IMR-90 (cell line): ENCODE data around the gene ALS2CL. TPM values are rescaled to one million over a fixed set of nuclear protein-coding genes. Genes with fewer than 3 reads are reported as not detected.

Experiments
- BHLHE40 ChIP-seq: fragments of 150-350 bp; IDR thresholded peaks from 2 replicates; pipeline ENCODE4 v1.6.1; 2016; ENCODE audit warnings: mild to moderate bottlenecking, low read depth, low read length
- NFE2L2 ChIP-seq: fragments of 150-350 bp; IDR thresholded peaks from 2 replicates; pipeline ENCODE4 v1.6.1; 2016; ENCODE audit warnings: low read depth, mild to moderate bottlenecking, low read length
- POLR2A ChIP-seq: IDR thresholded peaks from 2 replicates; pipeline ENCODE4 v1.6.1; 2012; ENCODE audit warnings: mild to moderate bottlenecking, low read depth, low read length
- microRNA-seq, 2 experiments: library from miRNA; stranded (forward) in 1 of 2; unstranded in 1 of 2; fragments of 10-50 nt in 1 of 2; fragments of <30 nt in 1 of 2; gene quantifications in 1 of 2; microRNA quantifications in 1 of 2; one replicate each; pipeline versions ENCODE3 to v1.1.0; 2013 to 2020; ENCODE audit not compliant: insufficient read depth in 1 of 2, insufficient read length in 1 of 2, unreplicated experiment in 1 of 2
- polyA plus RNA-seq, 3 experiments: library from polyadenylated mRNA; depleted of rRNA; stranded (reverse); fragments of >200 nt; gene quantifications; 2 replicates each; pipeline ENCODE4 v1.2.3, GENCODE V29; 2012; ENCODE audit warnings: low replicate concordance in 1 of 3
- small RNA-seq, 5 experiments: library from RNA; depleted of rRNA; stranded (forward); fragments of <200 nt; gene quantifications; one replicate each; pipeline ENCODE3, GENCODE V24; 2012
- total RNA-seq: library from RNA; depleted of rRNA; stranded (reverse); fragments of >200 nt; gene quantifications from 2 replicates; pipeline ENCODE4 v1.2.3, GENCODE V29; 2012; rRNA removed

The ALS2CL gene
- total and polyA plus RNA-seq, 2 of the 4 experiments (the other 2 are of a cell fraction), result 2.2 to 4.8 TPM

DNA sequence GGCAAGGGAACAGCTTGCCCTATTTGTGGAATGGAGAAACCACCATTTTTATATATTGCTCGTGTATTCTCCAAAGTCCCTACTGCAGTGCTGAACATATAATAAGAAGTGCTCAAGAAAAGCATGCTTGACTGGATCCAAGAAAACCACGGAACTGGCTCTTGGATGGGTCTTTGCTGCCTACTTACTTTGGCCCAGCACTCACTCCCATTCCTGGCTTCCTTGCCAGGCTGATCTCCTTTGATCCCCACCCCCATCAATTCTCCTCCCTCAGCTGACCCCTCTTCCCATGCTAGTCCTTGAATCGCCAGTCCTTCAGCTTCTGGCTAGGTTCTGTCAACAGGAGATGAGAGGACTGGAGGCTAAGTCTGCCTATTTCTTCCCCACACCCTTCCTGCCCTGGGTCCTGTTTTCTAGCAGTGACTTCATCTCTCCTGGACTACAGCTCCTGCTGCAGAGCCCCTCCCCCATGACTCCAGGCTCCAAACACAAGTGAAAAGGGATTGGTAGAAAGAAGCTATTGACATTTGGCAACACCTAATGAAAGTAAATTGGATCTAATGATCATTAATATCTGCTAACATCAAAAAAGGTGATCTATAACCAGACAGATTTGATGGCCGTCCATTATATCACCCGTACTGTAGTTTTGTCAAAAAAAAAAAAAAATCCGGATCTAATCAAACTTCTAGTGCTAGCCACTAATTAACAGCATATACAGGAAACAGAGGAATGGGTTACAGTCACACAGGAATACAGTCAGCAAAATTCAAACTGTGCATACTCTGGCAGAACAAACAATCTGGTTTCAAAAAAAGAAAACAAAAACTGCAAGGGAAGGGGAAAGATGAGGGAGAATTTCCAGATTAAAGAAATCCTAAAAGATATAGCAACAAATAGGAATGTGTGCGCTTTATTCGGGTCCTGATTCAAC, 73.4 kb downstream of the ALS2CL start (continued):
- TF ChIP-seq BHLHE40 (no peak), POLR2A (no peak), NFE2L2 (no peak)

Small RNAs within 50 kb of the gene (microRNA-seq; reads per million reads assigned to microRNA genes)
- gene RF00591 (ENCODE audit: insufficient read depth, insufficient read length), result not detected

Small RNAs within 50 kb of the gene (small RNA-seq; reads per million reads assigned to genes)
- 0 reads per million in 5 experiments for gene RF00591

Other genes with a start within 250 kb of the ALS2CL start
- not detected in 2 replicates for gene LTF, start 228.8 kb downstream of the ALS2CL start, total RNA-seq
- gene LTF, start 228.8 kb downstream of the ALS2CL start, polyA plus RNA-seq (2012; rRNA removed), result 0.04 TPM in 1 of 2 replicates, not detected in the other
- 0.18 TPM in 1 of 2 replicates, not detected in the other for gene RTP3, start 195.7 kb downstream of the ALS2CL start, total RNA-seq
- gene RTP3, start 195.7 kb downstream of the ALS2CL start, polyA plus RNA-seq (2012; rRNA removed), result 0.10 and 0.26 TPM in 2 replicates
- gene LRRC2, start 127.4 kb downstream of the ALS2CL start, total RNA-seq, result 4.1 and 4.7 TPM in 2 replicates
- 2.5 and 2.9 TPM in 2 replicates for gene LRRC2, start 127.4 kb downstream of the ALS2CL start, polyA plus RNA-seq (2012; rRNA removed)
- gene FAM240A, start 81.2 kb downstream of the ALS2CL start, total RNA-seq, result not detected in 2 replicates
- gene FAM240A, start 81.2 kb downstream of the ALS2CL start, polyA plus RNA-seq (2012; rRNA removed), result not detected in 2 replicates
- not detected in 2 replicates for gene TMIE, start 7.7 kb upstream of the ALS2CL start, total RNA-seq
- gene TMIE, start 7.7 kb upstream of the ALS2CL start, polyA plus RNA-seq (2012; rRNA removed), result 0.10 and 0.12 TPM in 2 replicates
- not detected in 2 replicates for gene PRSS50, start 24.2 kb upstream of the ALS2CL start, total RNA-seq
- gene PRSS50, start 24.2 kb upstream of the ALS2CL start, polyA plus RNA-seq (2012; rRNA removed), result not detected in 2 replicates
- gene MYL3, start 169.8 kb upstream of the ALS2CL start, total RNA-seq, result not detected in 2 replicates
- gene MYL3, start 169.8 kb upstream of the ALS2CL start, polyA plus RNA-seq (2012; rRNA removed), result 0.09 TPM in 1 of 2 replicates, not detected in the other
- gene PTH1R, start 184.0 kb upstream of the ALS2CL start, total RNA-seq, result under 0.01 and 0.18 TPM in 2 replicates
- gene PTH1R, start 184.0 kb upstream of the ALS2CL start, polyA plus RNA-seq (2012; rRNA removed), result 0.15 and 0.56 TPM in 2 replicates